Measurements from ENCODE around the gene PPP1R16B. TPM values are rescaled to one million over a fixed set of nuclear protein-coding genes. Genes with fewer than 3 reads are reported as not detected.
A peak's percentile ranks its signal among the peaks of the same experiment; 100 is the strongest.

The PPP1R16B gene
- not detected for polyA plus RNA-seq (2013, experiment 1 of 2; ENCODE audit: insufficient read length)
- polyA plus RNA-seq (2013, experiment 2 of 2; ENCODE audit: insufficient read length), result 0.04 TPM

DNA sequence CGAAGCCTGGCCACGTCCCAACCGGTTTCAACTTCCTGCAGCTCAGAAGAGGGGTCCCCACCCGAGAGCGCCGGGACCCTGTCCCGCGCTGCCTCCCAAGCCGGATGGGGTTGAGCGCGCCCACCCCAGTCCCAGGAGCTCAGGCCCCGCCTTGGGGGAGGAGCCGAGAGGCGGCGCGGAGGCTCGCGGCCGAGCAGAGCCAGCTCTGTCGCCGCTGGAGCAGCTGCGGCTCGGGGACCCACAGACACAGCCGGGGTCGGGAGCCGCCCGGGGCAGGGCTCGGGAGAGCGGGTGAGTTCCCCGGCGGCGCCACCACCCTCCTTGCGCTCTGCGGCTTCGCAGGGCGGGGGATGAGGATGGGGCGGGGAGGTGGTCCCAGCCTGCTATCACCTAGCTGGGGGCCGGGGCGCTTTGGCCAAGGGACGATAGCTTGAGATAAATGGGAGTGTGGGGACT is at the start of gene PPP1R16B:
PPP1R16B (plus strand) TSS at position 196 of the 456 bp plus-strand sequence. CDS start 30,229 bp downstream, outside the sequence.
- peak; percentile 17 for DNase-seq

DNA sequence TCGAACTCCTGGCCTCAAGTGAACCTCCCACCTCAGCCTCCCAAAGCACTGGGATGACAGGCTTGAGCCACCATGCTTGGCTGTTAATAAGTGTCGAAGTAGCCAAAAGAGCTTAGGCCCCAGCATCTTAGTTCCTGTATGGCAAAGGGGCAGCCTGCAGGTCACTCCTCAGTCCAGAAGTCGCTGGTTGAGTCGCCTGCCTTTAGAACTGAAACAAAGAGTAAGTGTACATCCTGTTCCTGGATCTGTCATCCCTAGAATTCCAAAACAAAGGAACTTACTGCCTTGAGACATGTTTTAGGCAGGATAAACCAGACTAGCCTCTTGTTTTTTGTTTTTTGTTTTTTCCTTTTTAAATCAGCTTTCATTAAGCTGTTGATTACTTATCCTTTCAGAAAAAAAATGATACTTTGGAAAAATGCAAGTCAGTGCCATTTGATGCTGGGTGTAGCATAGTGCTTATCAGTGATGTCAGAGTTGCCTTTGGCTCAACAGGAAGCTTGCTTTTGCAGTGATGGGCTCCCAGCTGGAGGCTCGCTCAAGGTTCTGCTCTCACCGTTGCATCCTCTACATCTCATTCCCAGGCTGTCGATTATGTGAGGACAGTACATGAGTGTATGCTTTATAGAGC is 48.2 kb upstream of the PPP1R16B start:
- DNase-seq, result no peak

DNA sequence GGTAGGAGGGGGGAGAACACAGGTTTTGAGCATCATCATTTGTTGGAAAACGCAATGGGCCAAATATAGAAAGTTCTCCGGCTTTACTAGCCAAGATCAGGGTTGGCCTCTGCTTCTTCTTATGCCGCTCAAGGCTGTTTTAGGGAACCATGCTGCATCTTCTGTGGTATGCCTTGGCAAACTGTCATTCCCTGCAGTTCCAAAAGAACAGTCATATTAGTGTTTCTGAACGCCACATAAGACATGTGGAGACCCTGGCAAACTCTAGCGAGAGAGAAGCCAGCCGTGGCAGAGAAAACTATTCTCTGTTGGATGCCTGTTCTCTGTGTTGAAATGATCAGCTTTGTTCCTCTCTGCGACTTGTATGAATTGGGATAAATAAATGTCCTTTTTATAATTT is 46.4 kb upstream of the PPP1R16B start:
- no peak for DNase-seq

DNA sequence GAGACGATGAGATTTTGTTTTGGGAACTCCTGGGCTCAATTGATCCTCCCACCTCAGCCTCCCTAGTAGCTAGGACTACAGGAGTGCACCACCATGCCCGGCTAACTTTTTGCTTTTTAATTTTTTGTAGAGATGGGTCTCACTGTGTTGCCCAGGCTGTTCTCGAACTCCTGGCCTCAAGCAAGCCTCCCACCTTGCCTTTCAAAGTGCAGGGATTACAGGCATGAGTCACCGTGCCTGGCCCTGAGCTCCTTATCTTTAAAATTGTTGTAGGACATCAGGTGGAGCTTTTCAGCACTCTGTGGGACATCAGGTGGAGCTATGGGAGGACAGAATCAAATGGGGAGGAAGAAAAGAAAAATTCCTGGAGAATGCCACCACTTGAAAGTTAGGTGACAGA is 44.5 kb upstream of the PPP1R16B start:
- no peak for DNase-seq

DNA sequence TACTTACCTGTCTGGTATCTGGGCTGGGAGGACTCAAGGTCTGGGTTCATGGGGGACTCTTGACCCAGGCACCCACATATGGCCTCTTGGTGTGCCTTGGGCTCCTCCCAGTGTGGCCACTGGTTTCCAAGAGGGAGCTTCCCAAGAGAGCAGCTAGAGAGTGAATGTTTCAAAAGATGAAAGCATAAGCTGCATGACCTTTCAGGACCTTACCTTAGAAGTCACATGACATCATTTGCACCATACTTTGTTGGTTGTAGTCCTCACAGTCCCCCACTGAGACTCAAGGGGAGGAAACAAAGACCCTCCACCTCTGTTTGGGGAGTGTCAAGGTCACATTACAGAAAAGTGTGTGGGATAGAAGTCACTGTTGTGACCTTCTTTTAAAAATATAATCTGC is 43.3 kb upstream of the PPP1R16B start:
- no peak for DNase-seq

DNA sequence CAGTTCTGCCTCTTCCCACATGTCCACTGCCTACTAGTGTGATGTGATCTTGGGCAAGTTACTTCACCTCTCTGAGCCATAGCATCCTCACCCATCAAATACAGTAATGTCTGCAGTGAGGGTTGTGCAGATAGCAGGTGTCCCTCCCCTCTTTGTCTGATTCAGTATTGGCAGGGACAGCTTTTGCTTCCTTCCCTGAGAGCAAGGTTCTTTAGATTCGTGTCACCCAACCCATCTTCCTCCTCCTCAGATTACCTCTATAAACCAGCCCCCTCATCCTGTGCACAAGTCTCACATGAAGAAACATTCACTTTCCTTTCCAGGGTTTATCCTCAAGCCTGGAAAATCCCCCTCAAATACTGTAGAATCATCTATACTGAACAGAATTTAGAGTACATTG is 41.9 kb upstream of the PPP1R16B start:
- no peak for DNase-seq

DNA sequence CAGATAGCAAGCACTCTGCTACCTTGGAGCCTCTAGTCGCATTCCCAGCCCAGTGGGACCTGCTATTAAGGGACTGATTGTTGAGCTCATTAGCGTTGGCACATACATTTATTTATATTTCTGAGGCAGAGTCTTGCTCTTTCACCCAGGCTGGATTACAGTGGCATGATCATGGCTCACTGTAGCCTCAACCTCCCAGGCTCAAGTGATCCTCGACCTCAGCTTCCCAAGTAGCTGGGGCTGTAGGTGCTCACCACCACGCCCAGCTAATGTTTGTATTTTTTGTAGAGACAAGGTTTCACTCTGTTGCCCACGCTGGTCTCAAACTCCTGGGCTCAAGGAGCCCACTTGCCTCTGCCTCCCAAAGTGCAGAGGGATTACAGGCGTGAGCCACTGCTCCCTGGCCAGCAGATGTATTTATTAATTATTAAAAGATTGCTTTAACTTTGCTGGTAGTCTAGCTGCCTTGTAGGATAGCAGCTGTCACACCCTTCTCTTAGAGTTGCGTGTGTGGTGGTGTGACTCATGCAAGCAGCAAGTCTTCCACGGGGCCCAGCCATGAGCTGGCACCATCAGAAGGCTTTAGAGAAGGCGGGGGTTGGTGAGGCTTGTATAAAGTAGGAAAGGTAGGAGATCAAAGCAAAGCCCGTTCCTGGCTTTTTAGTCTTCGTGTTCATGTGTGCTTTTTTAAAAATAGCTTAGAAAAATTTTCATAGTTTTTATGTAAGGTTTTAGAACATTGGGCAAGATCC is 40.8 kb upstream of the PPP1R16B start:
- DNase-seq, result peak; percentile 88

DNA sequence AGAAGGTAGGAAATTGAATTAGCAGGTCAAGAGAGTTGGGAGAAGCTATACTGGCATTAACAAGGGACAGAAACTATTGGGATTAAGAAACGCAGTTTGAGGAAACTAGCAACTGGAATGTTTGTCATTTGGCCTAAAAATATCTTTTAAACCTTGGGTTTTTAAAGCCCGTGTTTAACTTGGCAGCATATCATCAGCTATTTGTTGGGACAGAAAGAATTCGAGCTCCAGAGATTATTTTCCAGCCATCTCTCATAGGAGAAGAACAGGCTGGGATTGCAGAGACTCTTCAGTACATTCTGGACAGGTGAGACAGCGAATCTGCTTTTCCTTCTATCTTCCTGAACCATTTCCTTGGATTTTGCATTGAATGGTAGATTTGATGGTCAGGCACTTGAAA is 39.4 kb upstream of the PPP1R16B start:
- peak; percentile 17 for DNase-seq

DNA sequence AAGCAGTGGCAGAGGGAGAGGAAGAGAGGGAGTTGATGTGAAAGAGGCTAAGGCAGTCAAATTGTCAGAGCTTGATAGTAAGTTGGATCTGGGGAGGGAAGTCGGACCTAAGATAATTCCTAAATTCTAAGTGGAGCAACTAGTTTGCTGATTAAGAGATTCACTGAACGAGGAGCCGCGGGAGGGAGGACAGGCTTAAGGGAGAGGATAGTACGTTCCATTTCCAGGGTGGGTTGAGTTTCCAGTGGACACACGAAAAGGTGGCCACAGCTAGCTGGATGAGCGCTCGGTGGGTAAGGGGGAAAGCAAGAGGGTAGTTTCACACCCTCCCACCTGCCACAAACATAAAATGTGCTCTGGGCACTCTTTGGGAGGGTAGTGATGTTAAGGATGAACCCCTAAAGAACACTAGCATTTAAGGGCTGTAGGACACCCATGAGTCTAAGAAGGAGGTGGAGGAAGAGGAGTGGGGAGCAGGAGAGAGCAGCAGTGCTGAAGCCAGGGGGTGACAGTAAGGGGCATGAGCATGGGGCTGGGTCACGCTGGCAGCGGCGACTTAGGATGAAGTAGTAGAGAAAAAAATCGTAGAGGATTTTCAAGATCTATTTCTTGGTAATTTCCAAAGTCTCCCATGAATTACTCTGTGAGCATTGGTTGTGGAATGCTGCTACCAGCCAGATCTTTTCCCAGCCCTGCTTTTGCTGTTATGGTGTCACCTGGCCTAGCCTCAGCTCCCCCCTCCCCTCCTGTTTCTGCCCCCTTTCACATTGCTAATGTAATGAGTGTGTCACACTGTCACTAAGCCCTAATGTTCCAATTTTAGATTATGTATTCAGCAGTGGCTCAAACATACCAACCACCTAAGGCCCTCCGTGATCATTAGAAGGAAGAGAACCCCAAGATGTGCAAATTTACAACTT is 35.9 kb upstream of the PPP1R16B start:
- no peak for DNase-seq

DNA sequence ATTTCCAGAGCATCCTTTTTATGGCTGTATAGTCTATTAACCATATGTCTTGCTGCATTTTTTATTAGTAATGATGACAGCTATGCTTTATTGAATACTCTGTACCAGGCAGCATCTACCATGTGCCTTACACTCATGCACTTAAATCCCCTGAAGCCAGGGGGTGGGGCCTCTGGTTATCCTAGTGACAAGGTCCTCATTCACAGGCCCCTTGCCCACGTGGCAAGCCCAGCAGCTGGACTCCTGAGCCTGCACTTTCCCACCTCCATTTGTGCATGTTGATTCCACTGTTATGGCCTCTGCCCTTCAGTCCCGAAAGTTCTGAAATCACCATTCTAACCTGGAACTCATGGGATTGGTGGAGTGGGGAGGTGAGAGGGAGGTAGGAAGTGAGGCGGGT is 35.0 kb upstream of the PPP1R16B start:
- DNase-seq, result no peak

DNA sequence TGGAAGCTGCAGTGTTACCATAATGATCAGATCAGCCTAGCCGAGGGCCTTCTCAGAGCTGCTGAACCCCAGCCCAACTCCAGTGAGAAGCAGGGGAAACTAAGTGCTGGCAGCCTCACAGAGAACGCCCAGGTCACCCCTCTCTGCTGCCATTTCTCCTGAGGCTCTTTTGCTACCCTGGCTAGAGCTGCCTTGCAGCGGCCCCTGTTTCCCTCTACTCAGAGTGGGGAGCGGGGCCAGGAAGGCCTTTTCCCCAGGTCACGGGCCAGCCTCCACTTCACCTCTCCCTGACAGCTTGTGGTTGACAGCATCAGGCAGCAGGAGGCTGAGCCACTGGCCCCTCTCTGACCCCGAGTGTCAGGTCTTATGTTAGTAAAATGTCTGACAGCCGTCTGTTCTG is 34.5 kb upstream of the PPP1R16B start:
- DNase-seq, result no peak

DNA sequence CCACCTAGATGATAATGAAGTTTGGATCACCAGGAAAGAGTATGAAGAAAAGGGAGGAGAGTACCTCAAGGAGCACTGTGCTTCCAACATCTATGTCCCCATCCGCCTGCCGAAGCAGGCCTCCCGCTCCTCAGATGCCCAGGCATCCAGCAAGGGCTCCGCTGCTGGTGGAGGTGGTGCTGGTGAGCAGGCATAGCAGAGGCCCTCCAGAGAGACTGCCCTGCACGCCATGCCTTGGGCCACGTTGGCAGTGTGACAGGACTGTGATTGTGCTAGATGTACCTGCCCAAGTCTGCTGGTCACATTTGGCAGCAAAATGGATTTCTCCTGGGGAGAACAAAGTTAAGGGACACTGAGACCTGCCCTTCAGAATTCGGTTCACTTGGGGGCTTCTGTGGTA is 33.9 kb upstream of the PPP1R16B start:
- DNase-seq, result no peak

DNA sequence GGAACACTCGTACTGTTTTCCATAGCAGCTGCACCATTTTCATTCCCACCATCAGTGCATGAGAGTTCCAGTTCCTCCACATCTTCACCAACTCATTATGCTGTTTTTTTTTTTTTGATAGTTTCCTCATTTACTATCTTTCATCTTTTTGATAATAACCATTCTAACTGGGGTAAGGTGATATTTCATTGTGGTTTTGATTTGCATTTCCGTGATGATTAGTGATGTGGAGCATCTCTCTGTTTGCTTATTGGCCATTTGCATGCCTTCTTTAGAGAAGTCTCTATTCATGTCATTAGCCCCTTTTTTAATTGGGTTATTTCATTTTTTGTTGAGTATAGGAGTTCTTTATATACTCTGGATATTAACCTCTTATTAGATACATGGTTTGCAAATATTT is 31.3 kb upstream of the PPP1R16B start:
- no peak for DNase-seq

DNA sequence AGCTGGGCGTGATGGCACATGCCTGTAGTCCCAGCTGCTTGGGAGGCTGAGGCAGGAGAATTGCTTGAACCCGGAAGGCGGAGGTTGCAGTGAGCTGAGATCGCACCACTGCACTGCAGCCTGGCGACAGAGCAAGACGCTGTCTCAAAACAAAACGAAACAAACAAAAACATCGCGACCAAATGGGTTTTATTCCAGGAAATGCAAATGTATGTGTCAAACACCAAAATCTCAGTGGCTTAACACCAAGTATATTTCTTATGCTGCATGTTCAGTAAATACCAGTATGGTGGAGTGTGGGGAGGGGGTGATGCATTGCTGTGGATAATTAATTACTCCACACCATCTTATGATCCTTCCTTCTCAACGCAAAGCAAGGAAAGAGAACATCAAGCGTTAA is 29.1 kb upstream of the PPP1R16B start:
- no peak for DNase-seq

DNA sequence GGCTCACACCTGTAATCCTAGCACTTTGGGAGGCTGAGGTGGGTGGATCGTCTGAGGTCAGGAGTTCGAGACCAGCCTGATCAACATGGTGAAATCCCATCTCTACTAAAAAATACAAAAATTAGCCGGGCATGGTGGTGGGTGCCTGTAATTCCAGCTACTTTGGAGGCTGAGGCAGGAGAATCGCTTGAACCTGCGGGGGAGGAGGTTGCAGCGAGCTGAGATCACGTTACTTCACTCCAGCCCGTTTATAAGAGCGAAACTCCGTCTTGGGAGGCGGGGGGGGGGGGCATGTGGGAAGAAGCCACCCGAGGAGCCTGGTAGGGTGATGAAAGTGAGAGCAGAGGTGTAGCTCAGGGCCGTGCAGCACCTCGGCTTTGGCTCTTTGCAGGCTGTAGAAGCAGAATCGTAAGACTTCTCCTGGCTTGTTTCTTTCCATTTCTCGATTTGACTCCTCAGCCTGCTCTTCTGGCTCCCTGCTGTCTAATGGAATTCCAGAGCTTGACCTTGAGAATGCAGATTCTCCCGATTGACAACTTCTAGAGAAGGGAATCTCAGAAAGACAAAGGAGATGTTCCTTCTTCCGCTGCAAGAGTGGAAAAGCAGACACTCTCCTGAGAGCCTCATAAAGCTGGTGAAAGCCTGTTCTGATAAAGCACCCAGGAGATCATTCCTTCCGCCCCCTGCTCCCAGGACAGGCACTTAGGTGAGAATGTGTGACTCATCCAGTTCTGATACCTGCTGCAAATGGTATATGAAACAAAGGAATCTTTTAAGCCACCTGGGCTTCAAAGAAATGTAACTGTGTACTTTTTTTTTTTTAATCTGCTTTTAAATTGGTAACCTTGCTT is 26.0 kb upstream of the PPP1R16B start:
- DNase-seq, result no peak

DNA sequence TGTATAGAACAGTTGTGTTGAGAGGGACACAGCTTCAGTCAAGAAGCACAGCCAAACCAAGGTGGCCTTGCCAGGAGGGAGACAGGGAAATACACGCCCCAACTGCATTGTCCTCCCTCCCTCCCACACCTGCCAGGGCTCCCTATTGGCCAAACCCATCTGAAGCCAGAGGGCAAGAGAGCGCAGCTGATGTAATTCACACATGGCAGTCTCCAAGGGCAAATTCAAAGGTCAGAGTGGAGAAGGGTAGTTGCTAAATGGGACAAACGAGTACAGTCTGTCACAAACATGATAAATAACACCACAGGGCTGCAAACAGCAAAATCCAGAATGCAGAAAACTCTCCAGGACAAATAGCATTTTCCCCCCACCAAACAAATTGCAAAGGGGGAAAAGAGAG is 23.2 kb upstream of the PPP1R16B start:
- no peak for DNase-seq

DNA sequence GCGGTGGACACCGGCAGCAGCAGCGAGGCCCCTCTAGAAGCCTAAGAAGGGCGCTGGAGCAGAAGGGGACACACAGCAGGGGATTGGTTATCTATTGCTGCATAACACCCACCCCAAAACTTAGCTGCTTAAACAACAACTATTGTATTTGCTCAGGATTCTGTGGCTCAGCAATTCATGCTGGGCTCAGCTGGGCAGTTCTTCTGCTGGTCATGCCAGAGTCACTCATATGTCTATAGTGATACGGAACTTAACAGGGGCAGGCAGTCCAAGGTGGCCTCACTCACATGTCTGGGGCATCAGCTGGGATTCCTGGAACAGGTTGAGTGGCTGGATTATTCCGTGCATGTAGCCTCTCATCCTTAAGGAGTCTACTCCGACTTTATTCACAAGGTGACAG is 17.6 kb upstream of the PPP1R16B start:
- no peak for DNase-seq

DNA sequence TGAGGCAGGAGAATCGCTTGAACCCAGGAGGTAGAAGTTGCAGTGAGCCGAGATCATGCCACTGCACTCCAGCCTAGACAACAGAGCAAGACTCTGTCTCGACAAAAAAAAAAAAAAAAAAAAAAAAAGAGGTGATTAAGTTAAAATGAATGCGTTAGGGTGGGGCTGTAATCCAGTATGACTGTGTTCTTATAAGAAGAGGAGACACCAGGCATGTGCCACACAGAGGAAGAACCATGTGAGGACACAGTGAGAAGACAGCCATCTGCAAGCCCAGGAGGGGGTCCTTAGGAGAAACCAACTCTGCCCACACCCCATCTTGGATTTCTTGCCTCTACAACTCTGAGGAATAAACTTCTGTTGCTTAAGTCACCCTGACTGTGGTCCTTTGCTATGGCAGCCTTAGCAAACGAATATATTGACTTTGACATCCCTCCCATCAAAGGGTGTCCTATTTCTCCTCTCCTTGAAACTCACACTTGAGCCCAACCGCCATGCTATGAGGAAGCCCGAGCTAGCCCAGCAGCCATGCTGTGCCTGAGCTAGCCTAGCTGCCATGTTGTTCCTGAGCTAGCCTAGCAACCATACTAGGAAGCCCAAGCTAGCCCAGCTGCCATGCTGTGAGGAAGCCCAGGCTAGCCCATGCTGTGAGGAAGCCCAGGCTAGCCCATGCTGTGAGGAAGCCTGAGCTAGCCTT is 15.8 kb upstream of the PPP1R16B start:
- peak; percentile 60 for DNase-seq

DNA sequence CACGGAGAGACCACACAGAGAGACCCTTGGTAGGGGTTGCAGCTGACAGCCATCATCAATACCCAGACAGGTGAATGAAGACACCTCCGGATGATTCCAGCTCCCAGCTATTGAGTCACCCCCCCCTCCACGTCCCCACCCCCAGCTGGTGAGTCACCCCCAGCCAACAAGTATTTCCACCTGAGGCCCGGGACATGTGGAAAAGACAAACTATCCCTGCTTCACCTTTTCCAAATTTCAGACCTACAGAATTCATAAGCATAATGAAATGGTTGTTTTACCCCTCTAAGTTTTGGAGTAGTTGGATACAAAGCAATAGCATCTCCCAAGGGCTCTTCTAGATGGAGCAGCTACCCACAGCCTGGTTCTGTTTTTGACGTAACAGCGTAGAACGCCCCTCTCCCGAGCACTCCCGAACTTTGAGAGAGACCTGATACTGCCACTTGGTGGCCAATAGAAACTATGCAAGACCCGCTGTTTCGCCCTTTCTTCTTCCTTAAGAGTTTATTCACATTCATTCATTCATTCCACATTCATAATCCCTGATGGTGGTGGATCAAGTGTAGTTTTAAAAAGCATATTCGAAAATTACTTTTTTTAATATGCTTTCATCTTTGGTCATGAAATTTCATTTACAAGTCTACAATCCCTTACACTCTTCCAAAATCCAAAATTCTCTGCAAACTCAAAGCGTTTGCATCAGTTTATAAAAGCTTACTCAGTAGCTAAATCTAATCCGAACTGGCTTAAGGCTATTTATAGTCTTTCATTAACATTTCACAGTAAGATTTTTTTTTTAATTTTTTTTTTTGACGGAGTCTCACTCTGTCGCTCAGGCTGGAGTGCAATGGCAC is 15.1 kb upstream of the PPP1R16B start:
- DNase-seq, result peak; percentile 34

DNA sequence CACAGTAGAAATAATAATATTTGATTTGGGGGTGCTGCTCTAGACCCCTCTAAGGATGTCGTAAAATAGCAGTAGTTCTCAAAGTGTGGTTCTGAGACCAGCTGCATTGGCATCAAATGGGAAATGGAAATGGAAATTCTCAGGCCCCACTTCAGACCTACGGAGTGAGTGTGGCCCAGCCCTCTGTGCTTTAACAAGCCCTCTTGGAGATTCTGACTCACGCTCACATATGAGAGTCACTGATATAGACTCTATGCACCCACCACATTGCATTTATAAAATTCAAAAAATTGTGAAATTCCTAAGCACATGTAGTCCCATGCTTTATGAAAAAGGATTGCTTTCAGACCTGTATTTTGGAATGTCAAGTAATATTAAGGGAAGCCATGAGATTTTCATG is 14.2 kb upstream of the PPP1R16B start:
- DNase-seq, result no peak

All from fibroblast of skin of back (primary cell).